ENCODE data around the gene CST7. TPM values are rescaled to one million over a fixed set of nuclear protein-coding genes. Genes with fewer than 3 reads are reported as not detected.

Gene CST7
- total and polyA plus RNA-seq, 10 of the 15 experiments (the other 5 are each of a cell fraction or from before 2014, with no cell fraction given) = 0.69 TPM; not detected in 9

- Histone ChIP-seq H3K9me3 (replicated peaks; ENCODE audit: control insufficient read depth, insufficient read depth, low read length) (no peaks in the 10 kb centered on the region), H3K27ac (ENCODE audit: control insufficient read depth, insufficient read depth) (no peak overlapping the region), H3K36me3 (ENCODE audit: control insufficient read depth in 2 of 2, insufficient read depth in 2 of 2, low read length in 1 of 2) (no peaks in the 10 kb centered on the region), H3K9ac (ENCODE audit: control insufficient read depth, insufficient read depth, low read length) (no peak overlapping the region), H3K4me2 (ENCODE audit: control insufficient read depth, insufficient read depth) (no peak overlapping the region), H3K4me1 (ENCODE audit: control insufficient read depth, insufficient read depth, low read length) (peaks cover 3% of the 10 kb centered on the region; the same call in 1 of the 2 replicates), H2AFZ (ENCODE audit: control insufficient read depth, low read depth, low read length) (no peak overlapping the region), H3K27me3 (replicated peaks in 1 of 2; ENCODE audit: control insufficient read depth in 2 of 2, insufficient read depth in 2 of 2, low read length in 1 of 2) (no peaks in the 10 kb centered on the region), H4K20me1 (ENCODE audit: control insufficient read depth, insufficient read depth) (no peaks in the 10 kb centered on the region), H3K79me2 (ENCODE audit: control insufficient read depth, insufficient read depth, low read length) (peaks cover 24% of the 10 kb centered on the region), H3K4me3 (no peak overlapping the region)
- no TSS peak for BruUV-seq (replicated peaks)
- ChIA-PET SMC1A (ENCODE audit: uncharacterized antibody, unreplicated experiment) (interaction anchor here (0.7 to 4.8 kb wide), 12 partner anchors 9 to 415 kb away, joined by 3 to 116 read pairs (median 4); partner anchors contain the start of gene ACSS1), CTCF (interaction anchor here (0.9 to 13.8 kb wide), 18 partner anchors 9 to 413 kb away, joined by 3 to 244 read pairs (median 6); partner anchors contain the start of genes ACSS1, GINS1 and PYGB), RAD21 (ENCODE audit: unreplicated experiment) (interaction anchor here (0.7 to 4.7 kb wide), 8 partner anchors 14 to 404 kb away, joined by 3 to 87 read pairs (median 5); partner anchors contain the start of gene ACSS1), POLR2A (interaction anchor here (1.0 to 1.2 kb wide), 2 partner anchors 63 to 70 kb away, joined by 3 read pairs; partner anchors contain the start of gene ACSS1)
- peak; percentile 45 for DNase-seq (ENCODE audit: low read depth, low spot score)
- intact Hi-C loops (cut with micrococcal nuclease; ENCODE audit: unreplicated experiment) = loop anchor here (1.0 to 5.0 kb wide), 4 partner anchors 71 to 405 kb away; no protein-coding TSS in a partner anchor
- 35% methylated on average over 20 of the region's 20 CpGs for WGBS (ENCODE audit: insufficient coverage, insufficient replicate concordance, low lambda C conversion rate, missing lambda C conversion rate)
- in situ Hi-C loops (cut with MboI) = loop anchor here (5.0 kb wide), 2 partner anchors 68 to 183 kb away; no protein-coding TSS in a partner anchor
- peak; percentile 46 for ATAC-seq
- TF ChIP-seq RB1 (IDR thresholded peaks at IDR 0.05; ENCODE audit: borderline replicate concordance) (peak; percentile 35; the same call in 1 of the 2 replicates), BHLHE40 (IDR thresholded peaks at IDR 0.05; ENCODE audit: borderline replicate concordance in 1 of 2, low read depth in 2 of 2, low read length in 1 of 2) (0 out of 4 replicates have a peak, but pooled peaks of 1 of the 2 experiments have one; percentile 9), MEF2A (IDR thresholded peaks at IDR 0.05; ENCODE audit: insufficient read depth, low read depth, low read length) (0 out of 2 replicates have a peak, but pooled peaks have one; percentile 19), PBX3 (IDR thresholded peaks at IDR 0.05; ENCODE audit: insufficient replicate concordance, low read depth, low read length) (peak; percentile 91), PKNOX1 (IDR thresholded peaks at IDR 0.05) (peak; percentile 92), RELA (IDR thresholded peaks at IDR 0.05; ENCODE audit: borderline replicate concordance, partially characterized antibody) (peak; percentile 39), TAF1 (IDR thresholded peaks at IDR 0.05; ENCODE audit: borderline replicate concordance, low read depth, low read length) (no peak), YY1 (IDR thresholded peaks at IDR 0.05; ENCODE audit: low read depth, low read length) (peak; percentile 83), CTCF (IDR thresholded peaks at IDR 0.05 in 2 of 3, conservative IDR thresholded peaks at IDR 0.05 in 1 of 3; ENCODE audit: control insufficient read depth in 2 of 3, extremely low read depth in 1 of 3, insufficient read depth in 1 of 3, low read depth in 3 of 3, low read length in 3 of 3) (peak; percentile 88 to 95 (median 90); a peak in 5 of 6 replicates), RAD21 (IDR thresholded peaks at IDR 0.05; ENCODE audit: insufficient read depth, low read depth, low read length) (peak; percentile 98), SMC3 (IDR thresholded peaks at IDR 0.05; ENCODE audit: borderline replicate concordance, low read length) (peak; percentile 99), ZNF207 (IDR thresholded peaks at IDR 0.05; ENCODE audit: borderline replicate concordance) (no peak), JUNB (IDR thresholded peaks at IDR 0.05) (peak; percentile 45; the same call in 1 of the 2 replicates), NRF1 (conservative IDR thresholded peaks at IDR 0.05; ENCODE audit: low read depth, low read length) (no peak)
- peak; percentile 13 for FAIRE-seq
Observed at GRCh38 chr20:24994470-24995368, 45.6 kb downstream of the CST7 start.
